ENCODE measurements around the gene ACOT7.

DNA sequence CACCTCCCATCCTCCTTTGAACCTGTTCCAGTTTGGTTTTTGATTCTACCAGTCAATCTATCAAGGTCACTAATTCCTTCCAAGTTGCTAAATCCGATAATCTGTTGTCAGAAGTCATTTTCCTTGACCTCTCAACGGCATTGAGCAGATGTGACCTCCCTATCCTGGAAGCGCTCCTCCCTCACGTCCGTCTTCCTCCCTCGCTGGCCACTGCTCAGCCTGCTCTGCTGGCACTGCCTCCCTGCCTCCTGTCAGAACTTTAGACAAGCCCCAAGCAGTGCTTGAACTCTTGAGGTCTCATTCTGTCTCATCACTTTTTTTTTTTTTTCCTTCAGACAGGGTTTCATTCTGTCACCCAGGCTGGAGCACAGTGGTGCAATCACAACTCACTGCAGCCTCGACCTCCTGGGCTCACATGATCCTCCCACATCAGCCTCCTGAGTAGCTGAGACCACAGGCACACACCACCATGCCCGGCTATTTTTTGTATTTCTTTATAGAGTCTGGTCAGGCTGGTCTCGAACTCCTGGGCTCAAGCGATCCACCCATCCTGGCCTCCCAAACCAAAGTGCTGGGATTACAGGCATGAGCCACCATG is 4.4 kb upstream of the ACOT7 start:
- no peak for TF ChIP-seq POLR2A (IDR thresholded peaks at IDR 0.05)
- no peak for TF ChIP-seq POLR2AphosphoS5 (IDR thresholded peaks at IDR 0.05; ENCODE audit: insufficient read depth in 1 of 2, low read depth in 1 of 2)
- TF ChIP-seq, protein P1, sequence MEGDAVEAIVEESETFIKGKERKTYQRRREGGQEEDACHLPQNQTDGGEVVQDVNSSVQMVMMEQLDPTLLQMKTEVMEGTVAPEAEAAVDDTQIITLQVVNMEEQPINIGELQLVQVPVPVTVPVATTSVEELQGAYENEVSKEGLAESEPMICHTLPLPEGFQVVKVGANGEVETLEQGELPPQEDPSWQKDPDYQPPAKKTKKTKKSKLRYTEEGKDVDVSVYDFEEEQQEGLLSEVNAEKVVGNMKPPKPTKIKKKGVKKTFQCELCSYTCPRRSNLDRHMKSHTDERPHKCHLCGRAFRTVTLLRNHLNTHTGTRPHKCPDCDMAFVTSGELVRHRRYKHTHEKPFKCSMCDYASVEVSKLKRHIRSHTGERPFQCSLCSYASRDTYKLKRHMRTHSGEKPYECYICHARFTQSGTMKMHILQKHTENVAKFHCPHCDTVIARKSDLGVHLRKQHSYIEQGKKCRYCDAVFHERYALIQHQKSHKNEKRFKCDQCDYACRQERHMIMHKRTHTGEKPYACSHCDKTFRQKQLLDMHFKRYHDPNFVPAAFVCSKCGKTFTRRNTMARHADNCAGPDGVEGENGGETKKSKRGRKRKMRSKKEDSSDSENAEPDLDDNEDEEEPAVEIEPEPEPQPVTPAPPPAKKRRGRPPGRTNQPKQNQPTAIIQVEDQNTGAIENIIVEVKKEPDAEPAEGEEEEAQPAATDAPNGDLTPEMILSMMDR (IDR thresholded peaks at IDR 0.05): no peak
